22Rv1 (cell line): Measurements from ENCODE around the gene XXYLT1.

ENCODE experiments used
- H3K27ac ChIP-seq: fragments of 450-650 bp; 2 replicates; pipeline ENCODE4 v1.5.1; 2017
- ZFX ChIP-seq: fragments of 450-650 bp; IDR thresholded peaks from 2 replicates; pipeline ENCODE4 v1.6.1; 2017; ENCODE audit warnings: antibody characterized with exemption, borderline replicate concordance
- TF ChIP-seq, protein P1 (sequence below): fragments of 450-650 bp; IDR thresholded peaks from 2 replicates; pipeline ENCODE4 v1.5.1; 2017; ENCODE audit warnings: mild to moderate bottlenecking

Gene XXYLT1

DNA sequence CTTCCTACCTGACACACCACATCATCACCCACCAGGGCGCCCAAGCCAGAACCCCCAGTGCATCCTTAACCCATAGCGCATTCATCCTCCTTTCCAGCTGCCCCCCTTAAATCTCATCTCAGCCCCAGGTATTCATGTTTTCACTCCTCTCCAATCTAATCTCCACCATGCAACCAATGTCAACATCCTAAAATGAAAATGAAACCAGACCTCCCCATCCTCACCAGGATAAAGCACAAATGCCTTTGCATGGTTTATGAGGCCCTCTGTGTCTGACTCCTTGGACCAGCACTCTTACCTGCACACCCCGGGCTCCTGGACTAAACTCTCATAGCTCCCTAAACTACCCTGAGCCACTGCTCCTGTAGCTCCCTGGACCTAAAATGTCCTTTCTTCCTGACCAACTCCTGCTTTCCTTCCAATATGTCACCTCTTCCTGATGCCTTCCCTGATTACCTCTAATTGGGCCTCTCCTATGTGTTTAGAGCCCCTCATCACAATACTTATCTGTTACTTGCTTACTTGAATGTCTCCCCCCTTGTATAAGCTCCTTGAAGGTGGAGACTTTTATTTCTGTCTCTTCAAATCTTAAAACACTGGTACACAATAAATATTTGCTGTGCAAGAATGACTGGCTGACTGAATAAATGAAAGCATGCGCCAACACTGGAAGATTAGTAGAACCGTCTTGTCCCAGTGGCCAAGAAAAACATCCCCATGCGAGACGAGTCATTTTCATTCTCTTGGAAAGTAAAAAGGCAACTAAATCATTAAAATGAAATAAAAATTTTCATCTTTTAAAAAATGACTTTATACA, 142.5 kb downstream of the XXYLT1 start:
- H3K27ac ChIP-seq = no peak overlapping the region
- TF ChIP-seq, protein P1, sequence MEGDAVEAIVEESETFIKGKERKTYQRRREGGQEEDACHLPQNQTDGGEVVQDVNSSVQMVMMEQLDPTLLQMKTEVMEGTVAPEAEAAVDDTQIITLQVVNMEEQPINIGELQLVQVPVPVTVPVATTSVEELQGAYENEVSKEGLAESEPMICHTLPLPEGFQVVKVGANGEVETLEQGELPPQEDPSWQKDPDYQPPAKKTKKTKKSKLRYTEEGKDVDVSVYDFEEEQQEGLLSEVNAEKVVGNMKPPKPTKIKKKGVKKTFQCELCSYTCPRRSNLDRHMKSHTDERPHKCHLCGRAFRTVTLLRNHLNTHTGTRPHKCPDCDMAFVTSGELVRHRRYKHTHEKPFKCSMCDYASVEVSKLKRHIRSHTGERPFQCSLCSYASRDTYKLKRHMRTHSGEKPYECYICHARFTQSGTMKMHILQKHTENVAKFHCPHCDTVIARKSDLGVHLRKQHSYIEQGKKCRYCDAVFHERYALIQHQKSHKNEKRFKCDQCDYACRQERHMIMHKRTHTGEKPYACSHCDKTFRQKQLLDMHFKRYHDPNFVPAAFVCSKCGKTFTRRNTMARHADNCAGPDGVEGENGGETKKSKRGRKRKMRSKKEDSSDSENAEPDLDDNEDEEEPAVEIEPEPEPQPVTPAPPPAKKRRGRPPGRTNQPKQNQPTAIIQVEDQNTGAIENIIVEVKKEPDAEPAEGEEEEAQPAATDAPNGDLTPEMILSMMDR = no peak
- TF ChIP-seq ZFX = no peak

DNA sequence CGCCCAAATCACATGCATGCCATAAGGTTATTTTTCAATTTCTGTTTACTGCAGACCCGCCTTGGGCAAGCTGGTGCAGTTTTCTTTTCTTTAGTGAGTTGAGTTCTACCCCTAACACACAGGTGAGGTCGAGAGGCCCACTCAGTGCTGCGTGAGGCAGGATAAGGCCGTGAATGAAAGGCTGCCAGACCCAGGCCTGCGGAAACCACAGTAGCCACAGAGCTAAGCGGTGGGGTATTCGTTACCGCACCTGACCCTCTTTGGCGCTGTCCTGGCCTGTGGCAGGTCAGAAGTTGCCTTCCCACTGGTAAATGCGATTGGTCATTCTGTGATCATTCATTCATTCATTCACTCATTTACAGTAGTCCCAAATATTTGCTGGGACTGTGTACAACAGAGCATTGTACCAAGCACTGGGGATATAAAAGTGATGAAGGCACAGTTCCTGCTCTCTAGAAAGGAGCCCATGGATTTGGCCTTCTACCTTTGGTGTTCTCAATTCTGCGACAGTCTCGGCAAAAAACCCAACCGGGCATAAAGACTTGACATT, 144.8 kb downstream of the XXYLT1 start:
- no peak overlapping the region for H3K27ac ChIP-seq
- no peak for TF ChIP-seq ZFX
- TF ChIP-seq, protein P1 = no peak

DNA sequence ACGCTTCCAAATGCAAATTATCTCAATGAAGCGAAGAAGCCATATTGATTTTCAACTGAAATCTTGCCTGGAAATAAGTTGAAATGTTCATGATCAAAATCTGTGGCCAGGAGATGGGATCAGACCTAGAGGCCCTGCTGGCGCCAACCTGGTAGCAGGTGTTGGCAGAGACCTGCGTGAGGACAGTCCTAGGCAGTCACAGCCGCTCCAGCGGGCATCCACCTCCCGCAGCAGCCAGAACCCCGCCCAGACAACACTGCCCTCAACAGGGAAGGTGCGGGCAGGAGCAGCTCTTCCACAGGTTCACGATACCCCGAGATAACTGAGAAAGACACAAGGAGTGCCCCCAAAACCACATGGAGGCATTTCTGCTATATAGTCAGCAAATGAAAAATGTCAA, 145.3 kb downstream of the XXYLT1 start:
- H3K27ac ChIP-seq = no peak overlapping the region
- TF ChIP-seq, protein P1 = no peak
- TF ChIP-seq ZFX = no peak

DNA sequence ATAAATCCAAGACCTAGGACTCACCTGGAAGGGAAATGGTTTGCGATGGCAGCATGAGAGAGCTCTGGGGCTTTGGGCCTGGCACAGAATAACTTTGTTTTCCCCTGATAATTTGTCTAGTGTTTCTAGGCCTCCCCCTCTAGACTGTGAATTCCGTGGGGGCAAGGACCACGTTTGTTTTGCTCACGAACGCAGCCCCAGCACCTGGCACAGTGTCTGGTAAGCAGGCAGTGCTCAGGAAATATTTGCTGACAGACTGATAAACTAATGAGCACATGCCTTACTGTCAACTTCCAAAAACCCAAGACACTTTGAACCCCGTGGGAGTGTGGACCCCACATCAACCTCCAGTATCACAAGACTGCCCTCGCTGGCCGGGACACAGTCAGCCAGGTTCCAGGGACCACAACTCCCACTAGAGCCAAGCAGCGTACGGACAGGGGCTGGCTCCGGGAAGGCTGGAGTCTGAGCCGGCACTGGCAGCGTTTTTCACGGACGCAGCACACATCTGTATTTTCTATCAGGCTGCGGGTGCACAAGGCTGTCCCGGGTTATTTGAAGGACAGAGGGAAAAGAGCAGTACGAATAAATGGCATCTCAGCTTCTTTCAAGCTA, 146.5 kb downstream of the XXYLT1 start:
- no peak overlapping the region for H3K27ac ChIP-seq
- TF ChIP-seq, protein P1 = no peak
- TF ChIP-seq ZFX = no peak

DNA sequence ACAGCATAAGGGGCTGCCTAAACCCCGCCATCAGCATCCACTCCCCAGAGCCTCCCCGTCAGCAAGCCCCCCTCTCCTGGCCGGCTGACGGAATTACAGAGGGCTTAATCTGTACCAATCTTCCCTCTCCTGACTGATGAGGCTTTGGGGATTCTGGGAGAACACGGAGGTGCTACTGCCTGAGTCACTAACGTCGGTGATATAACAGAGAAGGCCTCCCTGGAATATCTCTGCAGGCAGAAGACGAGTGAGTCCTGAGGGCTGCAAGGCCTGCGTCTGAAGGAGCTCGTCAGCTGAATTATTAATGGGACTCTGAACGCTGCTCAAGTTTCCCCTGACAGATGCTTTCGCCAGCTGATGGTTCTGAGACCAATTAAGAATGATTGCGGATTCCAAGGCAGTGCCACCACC, 147.7 kb downstream of the XXYLT1 start:
- TF ChIP-seq ZFX = no peak
- TF ChIP-seq, protein P1 = no peak
- H3K27ac ChIP-seq = no peak overlapping the region

DNA sequence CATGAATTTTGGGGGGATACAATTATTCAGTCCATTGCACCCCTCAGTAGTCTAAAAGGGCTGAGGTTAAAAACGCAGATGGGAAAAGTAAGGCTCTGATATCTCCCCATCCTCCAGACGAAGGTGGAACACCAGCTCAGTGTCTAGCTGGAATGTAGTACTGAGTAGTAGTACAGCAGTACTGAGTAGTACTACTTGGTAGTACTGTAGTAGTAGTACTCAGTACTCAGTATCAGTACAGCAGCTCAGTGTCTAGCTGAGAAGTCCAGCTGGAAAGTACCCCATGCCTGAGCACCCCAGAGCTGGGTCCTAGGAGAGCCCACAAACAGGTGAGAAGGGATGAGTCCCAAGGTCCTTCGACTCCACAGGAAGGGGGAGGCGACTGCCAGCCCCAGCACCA, 148.7 kb downstream of the XXYLT1 start:
- no peak overlapping the region for H3K27ac ChIP-seq
- no peak for TF ChIP-seq ZFX
- TF ChIP-seq, protein P1 = no peak

DNA sequence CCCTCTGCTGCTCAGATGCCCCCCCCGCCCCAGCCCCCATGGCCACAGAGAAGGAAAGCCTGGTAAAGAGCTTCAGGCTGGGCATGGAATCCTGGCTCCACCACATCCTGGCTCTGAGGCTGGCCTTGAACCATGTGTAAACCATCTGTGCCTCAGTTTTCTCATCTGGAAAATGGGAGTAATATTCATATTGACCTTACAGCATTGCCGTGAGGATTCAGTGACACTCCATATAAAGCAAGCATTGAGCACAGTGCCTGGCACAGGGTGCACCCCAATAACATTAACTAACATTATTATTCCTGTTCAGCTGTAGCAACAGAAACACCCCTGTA, 150.7 kb downstream of the XXYLT1 start:
- TF ChIP-seq, protein P1 = no peak
- TF ChIP-seq ZFX = no peak

More for the DNA sequence above, 150.7 kb downstream of the XXYLT1 start:
- no peak overlapping the region for H3K27ac ChIP-seq
